CD4-positive, alpha-beta memory T cell (primary cell): ENCODE measurements around the gene CAMSAP1. TPM values are rescaled to one million over a fixed set of nuclear protein-coding genes. Genes with fewer than 3 reads are reported as not detected.

Source experiments
- CTCF ChIA-PET: fragments of 350-600 bp; sonication (Branson Sonifier 250); formaldehyde crosslinking; loops from one replicate; lab custom pipeline; 2021; ENCODE audit warnings: inconsistent platforms; ENCODE audit not compliant: partially characterized antibody; lab: Charles Lee
- POLR2A ChIA-PET: fragments of 350-600 bp; sonication (Branson Sonifier 250); formaldehyde crosslinking; loops from one replicate; lab custom pipeline; 2021; ENCODE audit not compliant: partially characterized antibody; lab: Charles Lee
- DNase-seq, 5 donors: peaks; one replicate each; pipeline versions ENCODE4 v3.0.0 to v3.0.0-alpha.2; 2020 to 2022; ENCODE audit warnings: mixed read lengths in 1 of 5
- H3K27ac ChIP-seq: one replicate; pipeline ENCODE4 v1.7.0; 2013; ENCODE audit warnings: low read depth, low read length
- H3K27me3 ChIP-seq: 2 replicates; pipeline ENCODE4 v1.7.0; 2013; ENCODE audit warnings: mild to moderate bottlenecking, low read length, moderate library complexity; ENCODE audit not compliant: insufficient read depth
- H3K36me3 ChIP-seq: 2 replicates; pipeline ENCODE4 v1.7.0; 2013; ENCODE audit warnings: mild to moderate bottlenecking, low read length, moderate library complexity; ENCODE audit not compliant: insufficient read depth
- H3K4me1 ChIP-seq: 2 replicates; pipeline ENCODE4 v1.7.0; 2013; ENCODE audit warnings: mild to moderate bottlenecking, low read length, moderate library complexity; ENCODE audit not compliant: insufficient read depth
- H3K4me3 ChIP-seq, 2 donors: one replicate each; pipeline ENCODE4 v1.7.0; 2013; ENCODE audit warnings: low read length in 2 of 2, mild to moderate bottlenecking in 1 of 2
- H3K9me3 ChIP-seq, 2 donors: one replicate each; pipeline ENCODE4 v1.7.0; 2013; ENCODE audit warnings: low read length in 2 of 2, control low read depth in 1 of 2; ENCODE audit not compliant: control insufficient read depth in 1 of 2
- H3K27ac Mint-ChIP-seq, 7 donors: one replicate each; pipeline ENCODE4 v1.8.0; 2020 to 2021; ENCODE audit warnings: mixed read lengths in 7 of 7, mild to moderate bottlenecking in 6 of 7, inconsistent platforms in 3 of 7, moderate library complexity in 3 of 7
- H3K27me3 Mint-ChIP-seq, 2 donors: one replicate each; pipeline ENCODE4 v1.8.0; 2020 to 2021; ENCODE audit warnings: mixed read lengths in 2 of 2
- H3K36me3 Mint-ChIP-seq, 2 donors: one replicate each; pipeline ENCODE4 v1.8.0; 2020 to 2021; ENCODE audit warnings: mixed read lengths in 2 of 2, inconsistent platforms in 1 of 2, mild to moderate bottlenecking in 1 of 2
- H3K4me1 Mint-ChIP-seq, 4 donors: one replicate each; pipeline ENCODE4 v1.8.0; 2020 to 2021; ENCODE audit warnings: mixed read lengths in 4 of 4, mild to moderate bottlenecking in 1 of 4
- H3K4me3 Mint-ChIP-seq, 8 donors: one replicate each; pipeline ENCODE4 v1.8.0; 2020 to 2021; ENCODE audit warnings: mixed read lengths in 8 of 8, mild to moderate bottlenecking in 7 of 8, moderate library complexity in 6 of 8, inconsistent platforms in 3 of 8
- H3K9me3 Mint-ChIP-seq, 8 donors: one replicate each; pipeline ENCODE4 v1.8.0; 2020 to 2021; ENCODE audit warnings: mixed read lengths in 8 of 8, mild to moderate bottlenecking in 5 of 8, inconsistent platforms in 3 of 8, moderate library complexity in 1 of 8
- intact Hi-C: fragments of 100-400 bp; cut with micrococcal nuclease; formaldehyde crosslinking; loops from one replicate; pipeline ENCODE4 v1.15.1; 2023
- polyA plus RNA-seq, 2 donors: library from polyadenylated mRNA; unstranded; fragments of 300-500 nt; fragmentation: Illumina TruSeq; gene quantifications; one replicate each; pipeline ENCODE4 v1.2.3, GENCODE V29; 2021
- total RNA-seq, 2 experiments: library from RNA; stranded (reverse); gene quantifications; one replicate each; pipeline ENCODE4 v1.2.3, GENCODE V29; 2021

Gene CAMSAP1
- total and polyA plus RNA-seq, 4 experiments from 2014 or later, result 0.76 to 51.7 (median 22.5) TPM

DNA sequence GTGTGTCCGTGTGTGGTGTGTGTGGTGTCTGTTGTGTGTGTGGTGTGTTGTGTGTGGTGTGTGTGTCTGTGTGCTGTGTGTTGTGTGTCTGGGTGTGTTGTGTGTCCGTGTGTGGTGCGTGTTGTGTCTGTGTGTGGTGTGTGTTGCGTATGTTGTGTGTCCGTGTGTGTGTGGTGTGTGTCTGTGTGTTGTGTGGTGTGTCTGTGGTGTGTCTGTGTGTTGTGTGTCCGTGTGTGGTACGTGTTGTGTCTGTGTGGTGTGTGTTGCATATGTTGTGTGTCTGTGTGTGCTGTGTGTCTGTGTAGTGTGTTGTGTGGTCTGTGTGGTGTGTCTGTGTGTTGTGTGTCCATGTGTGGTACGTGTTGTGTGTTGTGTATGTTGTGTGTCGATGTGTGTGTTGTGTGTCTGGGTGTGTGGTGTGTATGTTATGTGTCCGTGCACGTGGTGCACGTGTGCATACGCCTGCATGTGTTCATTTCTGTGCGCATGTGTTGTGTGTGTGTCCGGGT lies 133.1 kb downstream of the CAMSAP1 start:
- Mint-ChIP-seq H3K27ac (no peak overlapping the region), H3K9me3 (no peaks in the 10 kb centered on the region), H3K36me3 (no peaks in the 10 kb centered on the region), H3K4me3 (no peak overlapping the region), H3K4me1 (no peaks in the 10 kb centered on the region), H3K27me3 (no peaks in the 10 kb centered on the region)
- CTCF ChIA-PET, result no interaction called here
- no peaks in the 10 kb centered on the region for H3K36me3 ChIP-seq
- H3K9me3 ChIP-seq, result no peaks in the 10 kb centered on the region
- no peak overlapping the region for H3K4me3 ChIP-seq
- no peak overlapping the region for H3K27ac ChIP-seq
- H3K27me3 ChIP-seq, result no peaks in the 10 kb centered on the region
- H3K4me1 ChIP-seq, result no peaks in the 10 kb centered on the region
- POLR2A ChIA-PET, result no interaction called here
- intact Hi-C loops, result no loop called here
- no peak for DNase-seq

GRCh38 chr9:135773530-135774238 lies 133.7 kb downstream of the CAMSAP1 start:
- Mint-ChIP-seq H3K36me3 (no peaks in the 10 kb centered on the region), H3K9me3 (no peaks in the 10 kb centered on the region), H3K4me1 (no peaks in the 10 kb centered on the region), H3K27me3 (peaks cover 0 to 2% of the 10 kb centered on the region in 2 donors), H3K4me3 (no peak overlapping the region), H3K27ac (no peak overlapping the region)
- intact Hi-C loops, result no loop called here
- Histone ChIP-seq H3K9me3 (no peaks in the 10 kb centered on the region), H3K4me1 (no peaks in the 10 kb centered on the region), H3K4me3 (no peak overlapping the region), H3K27ac (no peak overlapping the region), H3K36me3 (no peaks in the 10 kb centered on the region), H3K27me3 (no peaks in the 10 kb centered on the region)
- no peak for DNase-seq
- ChIA-PET POLR2A (no interaction called here), CTCF (no interaction called here)

- H3K27ac Mint-ChIP-seq, result no peak overlapping the region
- Histone ChIP-seq H3K27me3 (no peaks in the 10 kb centered on the region), H3K4me1 (no peaks in the 10 kb centered on the region), H3K9me3 (no peaks in the 10 kb centered on the region), H3K27ac (no peak overlapping the region), H3K4me3 (no peak overlapping the region), H3K36me3 (no peaks in the 10 kb centered on the region)
- ChIA-PET CTCF (no interaction called here), POLR2A (no interaction called here)
- intact Hi-C loops, result no loop called here
- no peaks in the 10 kb centered on the region for H3K36me3 Mint-ChIP-seq
- peaks cover 0 to 2% of the 10 kb centered on the region in 2 donors for H3K27me3 Mint-ChIP-seq
- H3K9me3 Mint-ChIP-seq, result no peaks in the 10 kb centered on the region
- DNase-seq, result no peak
- no peak overlapping the region for H3K4me3 Mint-ChIP-seq
- H3K4me1 Mint-ChIP-seq, result no peaks in the 10 kb centered on the region
Measured at GRCh38 chr9:135772702-135773493, 134.4 kb downstream of the CAMSAP1 start.

DNA sequence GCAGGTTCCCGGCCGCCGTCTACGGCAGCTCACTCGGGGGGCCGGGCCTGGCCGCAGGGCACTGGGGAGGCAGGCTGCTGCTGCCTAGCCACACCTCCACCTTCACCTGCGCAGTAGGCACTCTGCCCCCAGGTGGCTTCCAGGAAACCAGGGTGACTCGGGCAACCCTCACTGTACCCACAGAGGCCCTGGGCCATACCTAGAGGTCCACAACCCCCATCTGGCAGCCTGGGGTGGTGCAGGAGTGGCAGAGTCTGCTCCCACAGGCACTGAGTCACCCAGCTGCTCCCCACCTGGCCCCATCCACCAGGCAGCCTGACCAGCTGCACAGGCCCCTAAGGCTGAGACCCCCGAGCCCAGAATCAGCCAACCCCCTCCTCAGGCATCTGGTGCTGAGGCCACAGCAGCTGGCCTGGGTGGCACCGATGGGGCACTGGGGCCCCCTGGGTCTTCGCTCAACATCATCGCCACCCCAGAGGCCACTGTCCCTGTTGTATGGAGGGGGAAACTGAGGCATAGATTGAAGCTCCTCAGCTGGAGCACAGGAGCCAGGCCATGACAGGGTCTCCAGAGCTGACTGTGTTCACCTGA lies 135.2 kb downstream of the CAMSAP1 start:
- Mint-ChIP-seq H3K36me3 (no peaks in the 10 kb centered on the region), H3K27me3 (peaks cover 0 to 2% of the 10 kb centered on the region in 2 donors), H3K4me3 (no peak overlapping the region), H3K27ac (no peak overlapping the region), H3K4me1 (no peaks in the 10 kb centered on the region), H3K9me3 (no peaks in the 10 kb centered on the region)
- Histone ChIP-seq H3K36me3 (no peaks in the 10 kb centered on the region), H3K4me1 (no peaks in the 10 kb centered on the region), H3K27ac (no peak overlapping the region), H3K27me3 (no peaks in the 10 kb centered on the region), H3K9me3 (no peaks in the 10 kb centered on the region), H3K4me3 (no peak overlapping the region)
- DNase-seq, result no peak
- intact Hi-C loops, result no loop called here
- ChIA-PET CTCF (no interaction called here), POLR2A (no interaction called here)

GRCh38 chr9:135771401-135772051 lies 135.8 kb downstream of the CAMSAP1 start:
- no peaks in the 10 kb centered on the region for H3K4me1 ChIP-seq
- Mint-ChIP-seq H3K36me3 (no peaks in the 10 kb centered on the region), H3K9me3 (peaks cover 0 to 3% (median under 1%) of the 10 kb centered on the region in 8 donors), H3K4me3 (no peak overlapping the region), H3K27ac (no peak overlapping the region), H3K4me1 (no peaks in the 10 kb centered on the region), H3K27me3 (peaks cover 0 to 2% of the 10 kb centered on the region in 2 donors)
- POLR2A ChIA-PET, result no interaction called here
- DNase-seq, result no peak
- no peaks in the 10 kb centered on the region for H3K9me3 ChIP-seq
- H3K4me3 ChIP-seq, result no peak overlapping the region
- H3K27ac ChIP-seq, result no peak overlapping the region
- H3K36me3 ChIP-seq, result no peaks in the 10 kb centered on the region
- intact Hi-C loops, result no loop called here
- CTCF ChIA-PET, result no interaction called here
- no peaks in the 10 kb centered on the region for H3K27me3 ChIP-seq

DNA sequence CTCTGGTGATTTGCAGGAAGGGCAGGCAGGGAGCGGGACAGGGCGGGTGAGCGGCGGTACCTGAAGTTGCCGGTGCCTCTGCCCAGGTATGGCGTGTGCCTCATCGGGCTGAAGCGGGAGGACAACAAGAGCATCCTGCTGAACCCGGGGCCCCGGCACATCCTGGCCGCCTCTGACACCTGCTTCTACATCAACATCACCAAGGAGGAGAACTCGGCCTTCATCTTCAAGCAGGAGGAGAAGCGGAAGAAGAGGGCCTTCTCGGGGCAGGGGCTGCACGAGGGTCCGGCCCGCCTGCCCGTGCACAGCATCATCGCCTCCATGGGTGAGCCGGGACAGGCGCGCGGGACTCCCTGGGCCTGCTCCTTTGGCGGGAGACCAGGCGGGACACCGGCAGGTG lies 136.6 kb downstream of the CAMSAP1 start:
- intact Hi-C loops, result no loop called here

DNA sequence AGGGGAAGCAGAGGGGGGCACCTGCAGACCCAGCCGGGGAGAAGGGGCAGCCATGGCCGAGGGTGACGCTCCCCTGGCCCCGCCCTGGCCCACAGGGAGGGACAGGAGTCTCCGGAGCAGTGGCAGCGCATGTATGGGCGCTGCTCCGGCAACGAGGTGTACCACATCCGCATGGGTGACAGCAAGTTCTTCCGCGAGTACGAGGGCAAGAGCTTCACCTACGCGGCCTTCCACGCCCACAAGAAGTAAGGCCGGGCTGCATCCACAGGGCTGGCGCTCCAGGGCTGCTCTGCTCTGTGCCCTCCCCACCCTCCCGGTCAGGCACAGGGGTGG lies 137.2 kb downstream of the CAMSAP1 start:
- Histone ChIP-seq H3K27ac (no peak overlapping the region), H3K27me3 (no peaks in the 10 kb centered on the region), H3K9me3 (no peaks in the 10 kb centered on the region), H3K36me3 (no peaks in the 10 kb centered on the region), H3K4me1 (no peaks in the 10 kb centered on the region), H3K4me3 (no peak overlapping the region)
- peak in 2 of 5 donors; percentile 2 to 12 for DNase-seq
- ChIA-PET POLR2A (no interaction called here), CTCF (no interaction called here)
- Mint-ChIP-seq H3K4me3 (no peak overlapping the region), H3K36me3 (no peaks in the 10 kb centered on the region), H3K27ac (no peak overlapping the region), H3K4me1 (no peaks in the 10 kb centered on the region), H3K27me3 (peaks cover 0 to 2% of the 10 kb centered on the region in 2 donors), H3K9me3 (peaks cover 0 to 11% (median 8%) of the 10 kb centered on the region in 8 donors)
- intact Hi-C loops, result no loop called here

More for the DNA sequence above, 136.6 kb downstream of the CAMSAP1 start:
- Histone ChIP-seq H3K27ac (no peak overlapping the region), H3K4me3 (no peak overlapping the region), H3K36me3 (no peaks in the 10 kb centered on the region), H3K27me3 (no peaks in the 10 kb centered on the region), H3K9me3 (no peaks in the 10 kb centered on the region), H3K4me1 (no peaks in the 10 kb centered on the region)
- Mint-ChIP-seq H3K9me3 (peaks cover 0 to 11% (median 8%) of the 10 kb centered on the region in 8 donors), H3K4me3 (no peak overlapping the region), H3K36me3 (no peaks in the 10 kb centered on the region), H3K27ac (no peak overlapping the region), H3K4me1 (no peaks in the 10 kb centered on the region), H3K27me3 (peaks cover 0 to 2% of the 10 kb centered on the region in 2 donors)
- ChIA-PET CTCF (no interaction called here), POLR2A (no interaction called here)
- no peak for DNase-seq
